Adrenal gland (tissue), 12 donors: ENCODE measurements around the gene ZNF460. TPM values are rescaled to one million over a fixed set of nuclear protein-coding genes. Genes with fewer than 3 reads are reported as not detected.

ENCODE experiments used
- DNase-seq, 7 donors: peaks; one replicate each; pipeline ENCODE4 v3.0.0-alpha.2; 2019 to 2020
- H3K27ac ChIP-seq, 5 donors: fragments of 200-600 bp; sonication (generic) in 4 of 5; 1 replicate in 3 of 5; 2 replicates in 2 of 5; pipeline versions ENCODE4 v1.5.1 to v1.8.0; 2016 to 2020; ENCODE audit warnings: mild to moderate bottlenecking in 1 of 5
- H3K27me3 ChIP-seq: fragments of 200-600 bp; 2 replicates; pipeline ENCODE4 v1.8.0; 2021
- H3K36me3 ChIP-seq, 2 donors: fragments of 200-600 bp; replicated peaks in 1 of 2; 1 replicate in 1 of 2; 2 replicates in 1 of 2; pipeline versions ENCODE4 v1.5.1 to v1.8.0; 2018 to 2022
- H3K4me1 ChIP-seq, 2 donors: fragments of 200-600 bp; replicated peaks in 1 of 2; 1 replicate in 1 of 2; 2 replicates in 1 of 2; pipeline versions ENCODE4 v1.5.1 to v1.8.0; 2018 to 2021
- H3K4me3 ChIP-seq, 4 donors: fragments of 200-600 bp; sonication (generic) in 3 of 4; one replicate each; pipeline ENCODE4 v1.5.1; 2016 to 2018
- H3K9me3 ChIP-seq, 3 donors: fragments of 200-600 bp; sonication (generic) in 1 of 3; replicated peaks in 1 of 3; 1 replicate in 2 of 3; 2 replicates in 1 of 3; pipeline versions ENCODE4 v1.5.1 to v1.8.0; 2016 to 2021
- CTCF ChIP-seq, 6 experiments: fragments of 450-650 bp in 4 of 6; fragments of 200-600 bp in 2 of 6; sonication (generic) in 1 of 6; IDR thresholded peaks; 1 replicate in 5 of 6; 2 replicates in 1 of 6; pipeline versions ENCODE4 v1.5.1 to v1.8.0; 2016 to 2021; ENCODE audit warnings: antibody characterized with exemption in 6 of 6, mild to moderate bottlenecking in 2 of 6, moderate library complexity in 1 of 6
- POLR2A ChIP-seq, 2 donors: fragments of 450-650 bp; IDR thresholded peaks; one replicate each; pipeline ENCODE4 v1.6.1; 2017; ENCODE audit warnings: antibody characterized with exemption in 2 of 2, mild to moderate bottlenecking in 2 of 2, moderate library complexity in 1 of 2
- WGBS, 4 donors: extraction: QIAGEN DNeasy Blood & Tissue Kit in 2 of 4; methylation state at CpG; one replicate each; pipeline versions ENCODE4 v1.1.5 to v1.1.7; 2013 to 2017; 5-methylcytosine and 5-hydroxymethylcytosine counted together
- intact Hi-C, 2 donors: fragments of 100-400 bp; cut with DNase I; formaldehyde crosslinking; loops; one replicate each; pipeline versions ENCODE4 v1.14.1 to v1.15.0; 2022 to 2023
- polyA plus RNA-seq, 3 donors: library from polyadenylated mRNA; stranded (reverse); fragments of 200-250 nt in 2 of 3; fragments of 350-450 nt in 1 of 3; fragmentation: Illumina TruSeq in 1 of 3; extraction: RNeasy Lipid Tissue Mini Kit (QIAGEN cat#74804) in 1 of 3; gene quantifications; one replicate each; pipeline ENCODE4 v1.2.3, GENCODE V29; 2013 to 2014
- total RNA-seq, 9 donors: library from RNA; depleted of rRNA in 4 of 9; stranded (reverse); fragments of >200 nt in 4 of 9; fragments of 120-200 nt in 1 of 9; fragmentation: NEBNext Ultra II Directional in 1 of 9; extraction: Animal tissue kit (Norgen Biotek cat#: 25700) in 1 of 9; gene quantifications; one replicate each; pipeline versions ENCODE4 v1.1.0 to v1.2.4, GENCODE V29; 2013 to 2023
- donor health status: healthy with polysubstance abuse.
- donor health status: Bipolar disorder and iron deficiency.
- donor health status: DM: yes; HTN: yes; CAD: no.
- donor health status: DM: no; HTN: no; CAD: no.
- donor health status: DM: no; HTN: no; CAD: no.
- donor health status: DM: yes; HTN: yes; CAD: no.

Gene ZNF460
- total and polyA plus RNA-seq, 12 donors, result 0.54 to 107 (median 55.5) TPM

GRCh38 chr19:57342582-57342981 is 62.3 kb downstream of the ZNF460 start:
- Histone ChIP-seq H3K27ac (no peak overlapping the region), H3K27me3 (no peaks in the 10 kb centered on the region), H3K36me3 (no peaks in the 10 kb centered on the region), H3K4me3 (no peak overlapping the region), H3K9me3 (no peaks in the 10 kb centered on the region), H3K4me1 (no peaks in the 10 kb centered on the region)
- TF ChIP-seq CTCF (IDR thresholded peaks at IDR 0.05) (no peak), POLR2A (IDR thresholded peaks at IDR 0.05) (no peak)
- 80 to 85% (median 82%) methylated on average over 6 of the region's 6 CpGs for WGBS, 4 donors
- intact Hi-C loops, result no loop called here
- no peak for DNase-seq

Other genes with a start within 250 kb of the ZNF460 start
- not detected for gene USP29, start 160.5 kb upstream of the ZNF460 start, total RNA-seq
- not detected for gene USP29, start 160.5 kb upstream of the ZNF460 start, polyA plus RNA-seq
- gene ZIM3, start 135.3 kb upstream of the ZNF460 start, total RNA-seq, result not detected
- gene ZIM3, start 135.3 kb upstream of the ZNF460 start, polyA plus RNA-seq, result not detected
- gene DUXA, start 113.0 kb upstream of the ZNF460 start, total RNA-seq, result not detected
- gene DUXA, start 113.0 kb upstream of the ZNF460 start, polyA plus RNA-seq, result not detected
- 10 to 100 TPM; 11.8 to 78.1 (median 37.0) TPM for gene ZNF264, start 89.0 kb upstream of the ZNF460 start, total RNA-seq
- 1 to 10 TPM; 6.4 to 9.8 (median 7.9) TPM for gene ZNF264, start 89.0 kb upstream of the ZNF460 start, polyA plus RNA-seq
- gene AURKC, start 49.5 kb upstream of the ZNF460 start, total RNA-seq, result 1 to 10 TPM in 3 of 9 donors, under 1 TPM in 4, not detected in 2; 0.50 to 2.4 (median 0.90) TPM
- gene AURKC, start 49.5 kb upstream of the ZNF460 start, polyA plus RNA-seq, result 1 to 10 TPM; 1.9 to 5.0 (median 2.1) TPM
- gene ZNF805, start 39.9 kb upstream of the ZNF460 start, total RNA-seq, result 10 to 100 TPM; 11.7 to 29.7 (median 19.0) TPM
- gene ZNF805, start 39.9 kb upstream of the ZNF460 start, polyA plus RNA-seq, result 1 to 10 TPM in 2 of 3 donors, under 1 TPM in 1; 0.84 to 3.4 (median 1.5) TPM
- 10 to 100 TPM in 5 of 9 donors, 1 to 10 TPM in 4; 7.2 to 17.8 (median 10.4) TPM for gene ZNF543, start 40.0 kb downstream of the ZNF460 start, total RNA-seq
- 1 to 10 TPM; 1.1 to 2.4 (median 1.9) TPM for gene ZNF543, start 40.0 kb downstream of the ZNF460 start, polyA plus RNA-seq
- gene ZNF304, start 70.8 kb downstream of the ZNF460 start, total RNA-seq, result 10 to 100 TPM in 7 of 9 donors, 1 to 10 TPM in 2; 8.1 to 14.3 (median 12.4) TPM
- 1 to 10 TPM; 4.0 to 8.3 (median 5.2) TPM for gene ZNF304, start 70.8 kb downstream of the ZNF460 start, polyA plus RNA-seq
- 10 to 100 TPM; 12.6 to 42.5 (median 21.6) TPM for gene TRAPPC2B, start 83.1 kb downstream of the ZNF460 start, total RNA-seq
- gene TRAPPC2B, start 83.1 kb downstream of the ZNF460 start, polyA plus RNA-seq, result 10 to 100 TPM; 24.9 to 72.8 (median 40.5) TPM
- 1 to 10 TPM; 1.1 to 9.8 (median 4.5) TPM for gene ZNF547, start 83.1 kb downstream of the ZNF460 start, total RNA-seq
- gene ZNF547, start 83.1 kb downstream of the ZNF460 start, polyA plus RNA-seq, result 10 to 100 TPM in 1 of 3 donors, 1 to 10 TPM in 2; 2.1 to 10.9 (median 5.3) TPM
- 10 to 100 TPM in 8 of 9 donors, 1 to 10 TPM in 1; 8.5 to 21.7 (median 17.3) TPM for gene ZNF548, start 109.4 kb downstream of the ZNF460 start, total RNA-seq
- 10 to 100 TPM in 1 of 3 donors, 1 to 10 TPM in 2; 4.6 to 10.0 (median 8.1) TPM for gene ZNF548, start 109.4 kb downstream of the ZNF460 start, polyA plus RNA-seq
- gene ZNF17, start 130.7 kb downstream of the ZNF460 start, total RNA-seq, result 10 to 100 TPM in 5 of 9 donors, 1 to 10 TPM in 4; 3.6 to 16.5 (median 10.6) TPM
- gene ZNF17, start 130.7 kb downstream of the ZNF460 start, polyA plus RNA-seq, result 1 to 10 TPM; 2.8 to 5.5 (median 4.7) TPM
- 10 to 100 TPM in 5 of 9 donors, 1 to 10 TPM in 4; 3.0 to 26.3 (median 12.3) TPM for gene ZNF749, start 154.8 kb downstream of the ZNF460 start, total RNA-seq
- gene ZNF749, start 154.8 kb downstream of the ZNF460 start, polyA plus RNA-seq, result 10 to 100 TPM in 1 of 3 donors, 1 to 10 TPM in 2; 2.3 to 13.1 (median 2.5) TPM
- 1 to 10 TPM in 4 of 9 donors, under 1 TPM in 5; 0.26 to 3.0 (median 0.86) TPM for gene VN1R1, start 176.7 kb downstream of the ZNF460 start, total RNA-seq
- gene VN1R1, start 176.7 kb downstream of the ZNF460 start, polyA plus RNA-seq, result 1 to 10 TPM in 1 of 3 donors, under 1 TPM in 1, not detected in 1; 0.40 to 1.2 TPM
- gene ZNF772, start 197.1 kb downstream of the ZNF460 start, total RNA-seq, result 10 to 100 TPM; 14.9 to 27.9 (median 19.4) TPM
- 1 to 10 TPM; 1.4 to 9.1 (median 2.9) TPM for gene ZNF772, start 197.1 kb downstream of the ZNF460 start, polyA plus RNA-seq
- 10 to 100 TPM in 8 of 9 donors, 1 to 10 TPM in 1; 5.0 to 16.5 (median 14.0) TPM for gene ZNF419, start 207.3 kb downstream of the ZNF460 start, total RNA-seq
- 10 to 100 TPM in 2 of 3 donors, 1 to 10 TPM in 1; 9.0 to 13.0 (median 12.9) TPM for gene ZNF419, start 207.3 kb downstream of the ZNF460 start, polyA plus RNA-seq
- 10 to 100 TPM in 8 of 9 donors, 1 to 10 TPM in 1; 9.0 to 21.9 (median 11.9) TPM for gene ZNF773, start 219.5 kb downstream of the ZNF460 start, total RNA-seq
- 1 to 10 TPM; 3.1 to 9.1 (median 3.9) TPM for gene ZNF773, start 219.5 kb downstream of the ZNF460 start, polyA plus RNA-seq
- 1 to 10 TPM; 2.7 to 7.9 (median 5.9) TPM for gene ZNF549, start 246.9 kb downstream of the ZNF460 start, total RNA-seq
- 1 to 10 TPM; 2.8 to 5.1 (median 2.8) TPM for gene ZNF549, start 246.9 kb downstream of the ZNF460 start, polyA plus RNA-seq